Cardiac fibroblast (primary cell): ENCODE data around the gene RASA1.

Experiments
- DNase-seq, 2 donors: peaks; one replicate each; pipeline versions ENCODE4 v3.0.0 to v3.0.0-alpha.2; 2010; ENCODE audit warnings: low read depth in 2 of 2
- H3K4me3 ChIP-seq, 2 donors: replicated peaks in 1 of 2; 1 replicate in 1 of 2; 2 replicates in 1 of 2; pipeline ENCODE4 v1.5.1; 2011; ENCODE audit warnings: low read depth in 2 of 2, low read length in 2 of 2, mild to moderate bottlenecking in 2 of 2, moderate library complexity in 1 of 2
- TF ChIP-seq, protein P1 (sequence below): IDR thresholded peaks from one replicate; pipeline ENCODE4 v1.5.1; 2011; ENCODE audit warnings: low read depth, mild to moderate bottlenecking, low read length, inconsistent platforms

The RASA1 gene

DNA sequence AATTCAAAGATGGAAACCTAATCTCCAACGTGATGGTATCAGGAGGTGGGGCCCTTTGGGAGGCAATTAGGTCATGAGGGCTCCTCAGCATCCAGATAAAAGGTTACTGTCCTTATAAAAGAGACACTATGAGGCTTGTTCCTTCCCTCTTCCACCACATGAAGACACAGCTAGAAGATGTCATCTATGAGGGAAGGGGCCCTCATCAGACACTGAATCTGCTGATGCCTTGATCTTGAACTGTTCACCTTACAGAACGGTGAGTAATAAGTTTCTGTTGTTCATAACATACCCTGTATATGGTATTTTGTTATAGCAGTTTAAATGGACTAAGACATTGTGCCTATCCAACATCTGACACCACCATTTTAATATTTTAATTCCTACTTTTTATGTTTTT lies 164.8 kb downstream of the RASA1 start:
- DNase-seq: no peak
- TF ChIP-seq, protein P1, sequence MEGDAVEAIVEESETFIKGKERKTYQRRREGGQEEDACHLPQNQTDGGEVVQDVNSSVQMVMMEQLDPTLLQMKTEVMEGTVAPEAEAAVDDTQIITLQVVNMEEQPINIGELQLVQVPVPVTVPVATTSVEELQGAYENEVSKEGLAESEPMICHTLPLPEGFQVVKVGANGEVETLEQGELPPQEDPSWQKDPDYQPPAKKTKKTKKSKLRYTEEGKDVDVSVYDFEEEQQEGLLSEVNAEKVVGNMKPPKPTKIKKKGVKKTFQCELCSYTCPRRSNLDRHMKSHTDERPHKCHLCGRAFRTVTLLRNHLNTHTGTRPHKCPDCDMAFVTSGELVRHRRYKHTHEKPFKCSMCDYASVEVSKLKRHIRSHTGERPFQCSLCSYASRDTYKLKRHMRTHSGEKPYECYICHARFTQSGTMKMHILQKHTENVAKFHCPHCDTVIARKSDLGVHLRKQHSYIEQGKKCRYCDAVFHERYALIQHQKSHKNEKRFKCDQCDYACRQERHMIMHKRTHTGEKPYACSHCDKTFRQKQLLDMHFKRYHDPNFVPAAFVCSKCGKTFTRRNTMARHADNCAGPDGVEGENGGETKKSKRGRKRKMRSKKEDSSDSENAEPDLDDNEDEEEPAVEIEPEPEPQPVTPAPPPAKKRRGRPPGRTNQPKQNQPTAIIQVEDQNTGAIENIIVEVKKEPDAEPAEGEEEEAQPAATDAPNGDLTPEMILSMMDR: no peak

DNA sequence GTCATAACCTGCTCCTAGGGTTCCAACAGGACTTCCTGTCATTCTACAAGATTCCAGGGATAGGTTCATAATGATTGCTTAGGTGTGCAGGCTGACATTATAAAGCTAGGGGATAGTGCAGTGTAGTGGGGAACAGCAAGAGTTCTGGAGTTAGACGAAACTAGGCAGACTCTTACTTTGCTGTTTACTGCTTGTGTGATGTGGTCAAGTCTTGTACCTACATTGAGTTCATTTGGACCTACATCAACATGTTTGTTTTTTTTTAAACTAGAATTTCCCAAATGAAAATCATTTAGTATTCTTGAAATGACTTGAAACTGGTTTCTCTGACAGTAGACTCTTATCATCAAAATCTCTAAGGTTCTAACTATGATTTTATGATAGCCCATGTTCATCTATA lies 166.3 kb downstream of the RASA1 start:
- TF ChIP-seq, protein P1: no peak
- DNase-seq: no peak
- no peak overlapping the region for H3K4me3 ChIP-seq

More for the DNA sequence above, 164.8 kb downstream of the RASA1 start:
- H3K4me3 ChIP-seq: no peak overlapping the region

DNA sequence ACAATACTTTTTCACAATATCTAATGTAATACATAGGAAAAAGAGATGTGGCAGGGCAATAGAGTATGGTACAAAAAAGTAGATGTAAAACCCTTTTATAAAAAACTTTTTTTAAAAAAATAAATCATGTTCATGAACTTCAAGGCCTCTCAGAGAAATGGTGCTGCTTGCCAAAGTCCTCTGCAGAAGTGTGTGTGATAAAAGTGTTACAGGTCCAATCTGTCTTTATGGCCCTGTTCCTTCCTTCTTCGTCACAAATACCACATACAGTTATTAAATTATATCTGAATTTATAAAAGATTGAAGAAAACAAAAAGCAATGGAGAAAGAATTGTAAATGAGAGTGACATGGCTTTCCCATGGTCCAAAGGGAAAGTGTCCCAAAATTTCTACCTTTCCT lies 166.8 kb downstream of the RASA1 start:
- no peak for DNase-seq
- H3K4me3 ChIP-seq: no peak overlapping the region
- TF ChIP-seq, protein P1: no peak

DNA sequence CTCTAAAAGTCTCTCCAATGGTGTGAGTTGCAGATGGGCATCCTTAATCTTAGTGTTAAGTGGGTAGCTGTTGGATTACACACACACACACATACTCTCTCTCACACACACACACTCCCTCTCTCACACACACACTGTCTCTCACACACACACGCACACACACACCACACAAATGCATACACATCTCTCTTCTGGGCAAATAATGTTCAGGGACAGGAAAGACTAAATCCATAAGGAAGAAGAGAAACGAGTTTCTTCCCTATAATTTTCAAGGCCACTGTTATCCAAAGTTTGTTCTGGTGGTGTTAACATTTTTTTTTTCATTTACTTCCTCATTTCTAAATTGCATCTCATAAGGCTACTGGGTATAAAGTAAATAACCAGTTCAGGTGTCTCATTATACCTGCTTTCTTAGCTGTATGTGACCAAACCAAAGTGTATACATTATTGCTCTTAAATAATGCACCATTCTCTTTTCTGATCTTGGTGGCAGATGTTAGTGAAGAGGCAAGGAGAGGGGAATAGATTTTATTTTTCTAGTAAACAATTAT lies 167.5 kb downstream of the RASA1 start:
- no peak overlapping the region for H3K4me3 ChIP-seq
- no peak for DNase-seq
- TF ChIP-seq, protein P1: no peak

DNA sequence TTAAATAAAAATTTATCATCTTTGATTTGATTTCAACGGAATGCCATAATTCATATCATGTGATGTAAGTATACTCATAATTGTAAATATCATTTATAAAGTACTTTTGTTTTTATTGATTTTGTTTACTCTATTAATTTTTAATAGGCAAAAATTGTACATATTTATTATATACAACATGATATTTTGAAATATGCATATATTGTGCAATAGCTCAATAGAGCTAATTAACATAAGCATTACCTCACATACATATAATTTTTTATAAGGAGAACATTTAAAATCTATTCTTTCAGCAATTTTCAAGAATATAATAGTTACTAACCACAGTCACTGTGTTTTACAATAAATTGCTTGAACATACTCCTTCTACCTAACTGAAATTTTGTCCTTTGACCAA lies 170.0 kb downstream of the RASA1 start:
- no peak overlapping the region for H3K4me3 ChIP-seq
- no peak for DNase-seq
- TF ChIP-seq, protein P1: no peak

DNA sequence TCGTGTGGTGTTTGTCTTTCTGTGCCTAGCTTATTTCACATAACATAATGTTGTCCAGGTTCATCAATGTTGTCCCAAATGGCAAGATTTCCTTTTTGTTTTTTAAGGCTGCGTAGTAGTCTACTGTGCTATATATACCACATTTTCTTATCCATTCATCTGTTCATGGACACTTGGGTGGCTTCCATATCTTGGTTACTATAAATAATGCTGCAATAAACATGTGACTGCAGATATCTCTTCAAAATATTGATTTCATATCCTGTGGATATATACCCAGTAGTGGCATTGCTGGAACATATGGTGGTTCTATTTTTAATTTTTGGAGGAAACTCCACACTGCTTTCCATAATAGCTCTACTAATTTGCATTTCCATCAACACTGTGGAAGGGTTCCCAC lies 170.5 kb downstream of the RASA1 start:
- no peak for DNase-seq
- H3K4me3 ChIP-seq: no peak overlapping the region
- TF ChIP-seq, protein P1: no peak
